Endothelial cell of umbilical vein (primary cell): ENCODE results near the gene UBE2QL1. TPM values are rescaled to one million over a fixed set of nuclear protein-coding genes. Genes with fewer than 3 reads are reported as not detected.

ENCODE experiments used
- BruUV-seq: library from RNA; stranded (reverse); fragments of 400-500 nt; replicated peaks from 2 replicates; lab custom pipeline; 2021; lab: Mats Ljungman, UMichigan
- CTCF ChIA-PET: fragments of 300-600, 350-600 bp; sonication (Branson Sonifier 250); formaldehyde crosslinking; loops from one replicate; lab custom pipeline; 2021; ENCODE audit warnings: antibody characterized with exemption, inconsistent platforms; lab: Charles Lee
- POLR2A ChIA-PET: fragments of 300-600, 350-600 bp; sonication (Branson Sonifier 250); formaldehyde crosslinking; loops from one replicate; lab custom pipeline; 2021; ENCODE audit warnings: antibody characterized with exemption, inconsistent platforms; lab: Charles Lee
- DNase-seq: peaks from one replicate; pipeline ENCODE4 v3.0.0-alpha.2; 2011; ENCODE audit warnings: low read depth, low spot score
- FAIRE-seq: peaks from 2 replicates; lab custom pipeline; 2011; peaks lifted over from hg19 to GRCh38; lab: Jason Lieb, UNC
- H2AFZ ChIP-seq: 2 replicates; pipeline ENCODE4 v1.6.0; 2012; ENCODE audit warnings: low read depth, low read length, control low read depth, inconsistent platforms
- H3K27ac ChIP-seq: 2 replicates; pipeline ENCODE4 v1.5.1; 2011; ENCODE audit warnings: low read depth, mild to moderate bottlenecking, control low read depth, low read length, moderate library complexity; ENCODE audit not compliant: insufficient read depth
- H3K27me3 ChIP-seq, 2 experiments: 2 replicates each; pipeline versions ENCODE4 v1.6.0 to v1.6.1; 2011; ENCODE audit warnings: low read length in 2 of 2, mixed read lengths in 1 of 2; ENCODE audit not compliant: control insufficient read depth in 2 of 2, insufficient read depth in 2 of 2
- H3K36me3 ChIP-seq, 2 experiments: 2 replicates in 1 of 2; 3 replicates in 1 of 2; pipeline ENCODE4 v1.5.1; 2011; ENCODE audit warnings: low read length in 2 of 2, mild to moderate bottlenecking in 1 of 2, moderate library complexity in 1 of 2; ENCODE audit not compliant: control insufficient read depth in 2 of 2, insufficient read depth in 2 of 2; ENCODE audit errors: extremely low read depth in 1 of 2
- H3K4me1 ChIP-seq: 3 replicates; pipeline ENCODE4 v1.5.1; 2011; ENCODE audit warnings: mild to moderate bottlenecking, low read length; ENCODE audit not compliant: control insufficient read depth, insufficient read depth; ENCODE audit errors: extremely low read depth
- H3K4me2 ChIP-seq: 2 replicates; pipeline ENCODE4 v1.6.1; 2011; ENCODE audit warnings: low read length, control low read depth, mixed read lengths; ENCODE audit not compliant: insufficient read depth
- H3K4me3 ChIP-seq, 3 experiments: fragments of 200-600 bp in 1 of 3; sonication (generic), shearing (Covaris generic) in 1 of 3; replicated peaks in 1 of 3; 2 replicates each; pipeline ENCODE4 v1.5.1; 2011 to 2016; ENCODE audit warnings: control low read depth in 3 of 3, low read length in 3 of 3, mild to moderate bottlenecking in 2 of 3, inconsistent platforms in 1 of 3, low read depth in 1 of 3, moderate library complexity in 1 of 3; ENCODE audit not compliant: insufficient read depth in 1 of 3
- H3K79me2 ChIP-seq: 2 replicates; pipeline ENCODE4 v1.6.0; 2012; ENCODE audit warnings: low read length, inconsistent platforms; ENCODE audit not compliant: control insufficient read depth, insufficient read depth
- H3K9ac ChIP-seq: replicated peaks from 2 replicates; pipeline ENCODE3; 2011; ENCODE audit warnings: low read length, control low read depth; ENCODE audit not compliant: insufficient read depth; ENCODE audit errors: extremely low read depth
- H3K9me1 ChIP-seq: replicated peaks from 3 replicates; pipeline ENCODE4 v1.6.0; 2011; ENCODE audit warnings: mild to moderate bottlenecking, low read length; ENCODE audit not compliant: control insufficient read depth, insufficient read depth; ENCODE audit errors: extremely low read depth
- H3K9me3 ChIP-seq: replicated peaks from 2 replicates; pipeline ENCODE4 v1.5.1; 2012; ENCODE audit warnings: low read length, inconsistent platforms; ENCODE audit not compliant: control insufficient read depth, insufficient read depth
- H4K20me1 ChIP-seq: replicated peaks from 2 replicates; pipeline ENCODE3; 2011; ENCODE audit warnings: mild to moderate bottlenecking, low read length; ENCODE audit not compliant: control insufficient read depth, insufficient read depth; ENCODE audit errors: extremely low read depth
- CTCF ChIP-seq, 2 donors: IDR thresholded peaks; 1 replicate in 1 of 2; 2 replicates in 1 of 2; pipeline ENCODE4 v1.5.1; 2011; ENCODE audit warnings: low read length in 2 of 2, mild to moderate bottlenecking in 2 of 2, moderate library complexity in 2 of 2, control low read depth in 1 of 2, inconsistent platforms in 1 of 2, low read depth in 1 of 2; ENCODE audit not compliant: insufficient read depth in 1 of 2; ENCODE audit errors: extremely low read depth in 1 of 2
- EZH2 ChIP-seq: IDR thresholded peaks from 2 replicates; pipeline ENCODE4 v1.6.1; 2012; ENCODE audit warnings: borderline replicate concordance, low read depth, mild to moderate bottlenecking, moderate library complexity, low read length, inconsistent platforms; ENCODE audit not compliant: severe bottlenecking
- FOS ChIP-seq: IDR thresholded peaks from 2 replicates; pipeline ENCODE4 v1.6.1; 2011; ENCODE audit warnings: mild to moderate bottlenecking, low read length, moderate library complexity, borderline replicate concordance; ENCODE audit not compliant: insufficient read depth
- GATA2 ChIP-seq: IDR thresholded peaks from 2 replicates; pipeline ENCODE4 v1.7.0; 2011; ENCODE audit warnings: low read depth, mild to moderate bottlenecking, moderate library complexity, mixed read lengths, low read length; ENCODE audit not compliant: insufficient read length, insufficient read depth
- JUN ChIP-seq: IDR thresholded peaks from 2 replicates; pipeline ENCODE4 v1.6.1; 2011; ENCODE audit warnings: borderline replicate concordance, low read depth; ENCODE audit not compliant: insufficient read length, insufficient read depth
- MAX ChIP-seq: IDR thresholded peaks from 2 replicates; pipeline ENCODE4 v1.6.1; 2011; ENCODE audit not compliant: insufficient read depth, insufficient read length
- MYC ChIP-seq: IDR thresholded peaks from one replicate; pipeline ENCODE4 v1.6.1; 2011; ENCODE audit warnings: mild to moderate bottlenecking, low read depth, low read length
- POLR2A ChIP-seq: IDR thresholded peaks from 2 replicates; pipeline ENCODE4 v1.6.1; 2012; ENCODE audit warnings: low read depth, mild to moderate bottlenecking, control low read depth, low read length
- POLR2AphosphoS5 ChIP-seq: IDR thresholded peaks from 2 replicates; pipeline ENCODE4 v1.6.1; 2012; ENCODE audit warnings: low read depth, mild to moderate bottlenecking, control low read depth, low read length, moderate library complexity; ENCODE audit not compliant: insufficient read depth
- dilution Hi-C: fragments of 300-500 bp; cut with MboI; formaldehyde crosslinking; loops from one replicate; pipeline ENCODE4 v1.15.0; 2019; ENCODE audit warnings: low sequenced_read_pairs; ENCODE audit not compliant: extremely low pct_ligation_motif_present
- intact Hi-C: fragments of 100-400 bp; cut with micrococcal nuclease; formaldehyde crosslinking; loops from one replicate; pipeline ENCODE4 v1.10.0; 2022
- polyA plus RNA-seq, 4 experiments: library from polyadenylated mRNA; depleted of rRNA in 3 of 4; stranded (reverse) in 3 of 4; unstranded in 1 of 4; fragments of >200 nt; gene quantifications; 2 replicates each; pipeline versions ENCODE4 v1.2.1 to v1.2.3, GENCODE V29; 2011 to 2012; ENCODE audit warnings: missing spikeins in 1 of 4
- total RNA-seq: library from RNA; stranded (reverse); gene quantifications from 2 replicates; pipeline ENCODE4 v1.2.3, GENCODE V29; 2021

UBE2QL1 gene
- total and polyA plus RNA-seq, 2 donors (not counting 3 experiments of a cell fraction or from before 2014, with no cell fraction given) = 0.04 to 0.15 TPM

GRCh38 chr5:6493681-6494454 is 45.2 kb downstream of the UBE2QL1 start:
- Histone ChIP-seq H4K20me1 (no peaks in the 10 kb centered on the region), H3K36me3 (no peaks in the 10 kb centered on the region), H3K27me3 (peaks cover 0 to 2% of the 10 kb centered on the region in 2 experiments), H3K4me3 (no peak overlapping the region), H2AFZ (no peak overlapping the region), H3K9ac (no peak overlapping the region), H3K4me2 (no peak overlapping the region), H3K9me3 (no peaks in the 10 kb centered on the region), H3K4me1 (no peaks in the 10 kb centered on the region), H3K79me2 (no peaks in the 10 kb centered on the region), H3K27ac (no peak overlapping the region), H3K9me1 (no peaks in the 10 kb centered on the region)
- intact Hi-C loops (no loop called here), dilution Hi-C loops (no loop called here)
- TF ChIP-seq CTCF (IDR thresholded peaks at IDR 0.05; ENCODE audit: extremely low read depth in 1 of 2, insufficient read depth in 1 of 2, low read depth in 1 of 2, low read length in 2 of 2) = no peak
- CTCF ChIA-PET = no interaction called here
- no peak for FAIRE-seq
- POLR2A ChIA-PET = no interaction called here
- DNase-seq = no peak
- no TSS peak for BruUV-seq

GRCh38 chr5:6494939-6495338 is 46.3 kb downstream of the UBE2QL1 start:
- no peaks in the 10 kb centered on the region for H4K20me1 ChIP-seq
- no peaks in the 10 kb centered on the region for H3K36me3 ChIP-seq
- ChIA-PET CTCF (no interaction called here), POLR2A (no interaction called here)
- H3K4me1 ChIP-seq = no peaks in the 10 kb centered on the region
- DNase-seq = no peak
- intact Hi-C loops (no loop called here), dilution Hi-C loops (no loop called here)
- no peak overlapping the region for H3K27ac ChIP-seq
- no TSS peak for BruUV-seq
- no peak overlapping the region for H3K9ac ChIP-seq
- H3K79me2 ChIP-seq = no peaks in the 10 kb centered on the region
- no peak overlapping the region for H3K4me2 ChIP-seq
- no peak overlapping the region for H3K4me3 ChIP-seq
- H3K9me1 ChIP-seq = no peaks in the 10 kb centered on the region
- H3K9me3 ChIP-seq = no peaks in the 10 kb centered on the region
- peaks cover 0 to 2% of the 10 kb centered on the region in 2 experiments for H3K27me3 ChIP-seq
- H2AFZ ChIP-seq = no peak overlapping the region
- no peak for TF ChIP-seq POLR2A
- TF ChIP-seq JUN = no peak
- no peak for TF ChIP-seq CTCF (IDR thresholded peaks at IDR 0.05; ENCODE audit: extremely low read depth in 1 of 2, insufficient read depth in 1 of 2, low read depth in 1 of 2, low read length in 2 of 2)
- TF ChIP-seq MAX = no peak
- no peak for TF ChIP-seq GATA2
- no peak for TF ChIP-seq FOS
- TF ChIP-seq EZH2 = no peak
- TF ChIP-seq POLR2AphosphoS5 = no peak
- TF ChIP-seq MYC = no peak
- FAIRE-seq = no peak
